Skeletal muscle satellite cell (primary cell): Measurements from ENCODE around the gene SPRED3.

Experiments
- H3K27me3 ChIP-seq: 2 replicates; pipeline ENCODE4 v1.7.0; 2013; ENCODE audit warnings: low read length; ENCODE audit not compliant: control insufficient read depth, insufficient read depth
- H3K36me3 ChIP-seq: 2 replicates; pipeline ENCODE4 v1.7.0; 2013; ENCODE audit warnings: mild to moderate bottlenecking, control low read depth, low read length; ENCODE audit not compliant: insufficient read depth
- H3K4me1 ChIP-seq: 2 replicates; pipeline ENCODE4 v1.7.0; 2013; ENCODE audit warnings: low read length; ENCODE audit not compliant: control insufficient read depth, insufficient read depth
- H3K4me2 ChIP-seq: 2 replicates; pipeline ENCODE4 v1.7.0; 2013; ENCODE audit warnings: mild to moderate bottlenecking, low read length
- H3K4me3 ChIP-seq: 2 replicates; pipeline ENCODE4 v1.7.0; 2013; ENCODE audit warnings: low read length
- H3K9ac ChIP-seq: 2 replicates; pipeline ENCODE4 v1.7.0; 2013; ENCODE audit warnings: mild to moderate bottlenecking, low read depth, low read length, moderate library complexity
- H3K9me3 ChIP-seq: replicated peaks from 2 replicates; pipeline ENCODE4 v1.7.0; 2013; ENCODE audit warnings: mild to moderate bottlenecking, control low read depth, low read length

The SPRED3 gene

DNA sequence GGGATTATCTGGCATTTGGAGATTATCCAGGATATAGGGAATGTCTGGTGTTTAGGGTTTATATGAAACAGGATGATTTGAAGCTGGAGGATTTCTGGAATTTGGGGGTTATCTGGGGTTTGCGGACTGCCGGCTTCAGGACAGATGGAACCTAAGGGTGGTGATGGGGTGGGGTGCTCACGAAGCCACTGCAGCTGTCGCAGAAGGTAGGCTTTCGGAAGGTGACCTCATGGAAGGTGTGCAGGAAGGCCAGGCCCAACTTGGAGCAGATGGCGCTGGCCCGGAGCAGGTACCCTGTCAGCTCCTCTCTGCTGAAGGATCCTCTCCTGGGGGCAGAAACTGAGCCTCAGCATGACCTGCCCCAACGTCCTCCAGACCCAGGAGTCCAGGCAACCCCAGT lies 24.0 kb downstream of the SPRED3 start:
- Histone ChIP-seq H3K9ac (no peak overlapping the region), H3K36me3 (no peaks in the 10 kb centered on the region), H3K4me3 (no peak overlapping the region), H3K4me1 (no peaks in the 10 kb centered on the region), H3K4me2 (no peak overlapping the region), H3K9me3 (no peaks in the 10 kb centered on the region), H3K27me3 (peaks cover 8% of the 10 kb centered on the region)

DNA sequence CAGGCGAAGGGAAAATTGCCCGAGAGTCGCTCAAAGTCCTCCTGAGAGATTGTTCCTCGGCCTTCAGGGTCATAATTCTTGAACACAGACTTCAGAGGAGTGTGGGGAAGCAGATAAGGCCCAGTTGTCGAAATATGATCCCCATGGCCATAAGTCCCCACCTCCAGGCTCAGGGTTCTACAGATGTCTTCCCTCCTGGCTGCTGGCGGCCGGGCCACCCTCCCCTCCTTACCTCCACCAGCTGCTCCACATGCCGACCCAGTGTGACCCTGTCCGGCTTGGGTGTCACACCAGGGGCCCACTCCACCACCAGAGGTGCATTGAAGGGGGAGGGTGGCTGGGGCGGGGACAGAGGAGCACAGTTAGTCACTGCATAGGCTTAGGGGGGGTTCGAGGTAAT lies 24.5 kb downstream of the SPRED3 start:
- no peaks in the 10 kb centered on the region for H3K36me3 ChIP-seq
- no peak overlapping the region for H3K9ac ChIP-seq
- peaks cover 11% of the 10 kb centered on the region for H3K27me3 ChIP-seq
- H3K4me2 ChIP-seq: no peak overlapping the region
- H3K9me3 ChIP-seq: no peaks in the 10 kb centered on the region
- no peak overlapping the region for H3K4me3 ChIP-seq
- H3K4me1 ChIP-seq: no peaks in the 10 kb centered on the region

DNA sequence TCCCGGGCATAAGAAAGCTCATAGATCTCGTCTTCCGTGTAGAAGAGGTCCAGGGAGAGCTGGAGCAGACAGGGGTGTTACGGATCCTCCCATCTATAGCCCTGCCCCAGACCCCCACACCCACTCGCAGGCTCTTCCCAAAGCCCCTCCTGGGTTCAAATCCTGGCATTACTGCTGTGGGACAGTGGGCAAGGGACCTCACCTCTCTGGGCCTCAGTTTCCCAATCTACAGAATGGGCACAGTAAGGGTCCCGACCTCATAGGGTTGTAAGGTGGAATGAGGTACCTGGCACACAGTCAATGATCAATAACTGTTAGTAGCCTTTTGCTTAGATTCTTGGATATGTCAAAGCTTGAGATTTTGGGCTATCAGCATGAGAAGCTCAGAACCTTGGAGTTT lies 24.9 kb downstream of the SPRED3 start:
- Histone ChIP-seq H3K27me3 (peaks cover 11% of the 10 kb centered on the region), H3K9me3 (no peaks in the 10 kb centered on the region), H3K4me3 (no peak overlapping the region), H3K9ac (no peak overlapping the region), H3K4me1 (no peaks in the 10 kb centered on the region), H3K4me2 (no peak overlapping the region), H3K36me3 (no peaks in the 10 kb centered on the region)

DNA sequence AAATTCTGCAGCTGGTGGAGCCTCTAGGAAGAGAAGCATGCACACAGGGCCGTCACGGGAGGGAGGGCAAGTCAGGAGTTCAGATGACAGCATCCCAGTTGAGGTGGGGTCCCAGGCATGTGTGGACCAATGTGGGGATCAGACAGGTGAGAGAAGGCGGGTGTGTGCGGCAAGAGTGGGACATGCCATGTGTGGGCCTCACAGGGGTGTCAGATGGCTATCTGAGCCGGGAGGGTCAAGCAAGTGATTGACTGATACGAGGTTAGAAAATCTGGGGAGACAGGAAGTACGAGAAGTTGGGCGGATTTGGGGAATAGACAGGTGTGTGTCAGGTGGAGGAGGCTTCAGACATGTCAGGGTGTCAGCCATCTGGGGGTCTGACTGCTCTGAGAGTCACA lies 28.6 kb downstream of the SPRED3 start:
- no peaks in the 10 kb centered on the region for H3K4me1 ChIP-seq
- no peaks in the 10 kb centered on the region for H3K36me3 ChIP-seq
- peaks cover 14% of the 10 kb centered on the region for H3K27me3 ChIP-seq
- H3K9me3 ChIP-seq: no peaks in the 10 kb centered on the region
- H3K4me2 ChIP-seq: no peak overlapping the region
- no peak overlapping the region for H3K4me3 ChIP-seq
- no peak overlapping the region for H3K9ac ChIP-seq

DNA sequence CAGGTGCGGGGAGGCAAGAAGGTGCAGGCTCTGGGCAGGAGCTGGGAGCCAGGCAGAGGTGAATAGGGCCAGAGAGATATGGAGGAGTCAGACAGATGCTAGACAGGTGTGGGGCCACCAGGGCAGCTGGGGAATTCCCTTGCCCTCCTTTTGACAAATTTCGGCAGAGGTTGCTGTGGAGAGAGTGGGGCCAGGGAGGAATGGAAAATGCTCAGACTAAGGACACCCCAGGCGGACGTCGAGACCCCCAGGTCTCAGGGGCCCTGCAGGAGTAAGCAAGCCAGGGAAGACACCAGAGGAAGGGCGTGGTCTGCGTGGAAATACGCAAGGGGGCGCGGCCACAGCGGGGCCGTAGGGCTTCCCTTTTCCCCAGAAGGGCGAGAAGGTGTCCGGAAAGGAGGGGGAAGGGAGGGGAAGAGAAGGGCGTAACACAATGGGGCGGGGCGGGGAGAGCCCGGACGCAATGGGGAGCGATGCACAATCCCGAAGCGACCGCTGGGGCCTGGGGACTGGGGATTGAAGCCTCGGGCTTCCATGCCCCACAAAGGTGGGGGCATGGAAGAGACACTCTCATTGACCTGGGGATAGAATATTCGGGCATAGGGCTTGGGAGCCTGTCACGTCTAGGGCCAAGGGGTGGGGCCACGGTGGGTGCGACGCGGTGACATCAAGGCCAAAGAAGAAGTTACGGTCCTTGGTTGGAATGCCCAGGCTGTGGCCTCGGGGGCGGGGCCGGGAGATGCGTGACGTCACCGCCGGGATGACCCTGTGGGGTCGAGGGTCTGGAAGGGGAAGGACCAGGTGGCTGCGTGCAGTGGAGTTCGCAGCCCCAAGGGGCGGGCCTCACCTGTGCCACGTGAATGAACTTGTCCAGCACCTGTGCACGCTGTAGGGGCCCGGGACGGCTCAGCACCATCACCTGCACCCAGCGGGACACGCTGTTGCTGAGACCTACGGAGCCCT lies 29.3 kb downstream of the SPRED3 start:
- no peaks in the 10 kb centered on the region for H3K9me3 ChIP-seq
- no peaks in the 10 kb centered on the region for H3K4me1 ChIP-seq
- H3K4me2 ChIP-seq: peak overlapping the region; percentile 44
- no peak overlapping the region for H3K9ac ChIP-seq
- no peaks in the 10 kb centered on the region for H3K36me3 ChIP-seq
- peaks cover 16% of the 10 kb centered on the region for H3K27me3 ChIP-seq
- H3K4me3 ChIP-seq: no peak overlapping the region

DNA sequence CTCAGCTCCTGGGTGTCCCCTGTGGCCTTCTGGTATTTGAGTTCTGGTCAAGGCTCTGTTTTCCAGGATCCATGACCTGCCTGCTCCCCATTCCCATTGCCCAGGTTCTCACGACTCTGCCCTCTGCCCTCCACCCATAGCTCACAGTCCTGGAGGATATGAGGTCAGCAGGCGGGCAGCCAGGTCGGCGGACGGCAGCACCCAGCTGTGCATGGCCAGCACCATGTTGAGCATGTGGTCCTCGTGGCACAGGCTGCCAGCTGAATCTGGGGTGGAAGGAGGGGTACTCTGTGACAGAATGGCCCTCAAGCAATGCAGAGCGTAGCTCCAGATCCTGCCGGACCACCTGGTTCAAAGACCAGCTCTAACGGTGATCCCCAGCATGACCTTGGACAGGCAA lies 32.4 kb downstream of the SPRED3 start:
- no peaks in the 10 kb centered on the region for H3K4me1 ChIP-seq
- H3K36me3 ChIP-seq: no peaks in the 10 kb centered on the region
- no peak overlapping the region for H3K4me3 ChIP-seq
- no peaks in the 10 kb centered on the region for H3K9me3 ChIP-seq
- H3K9ac ChIP-seq: no peak overlapping the region
- no peak overlapping the region for H3K4me2 ChIP-seq
- peaks cover 18% of the 10 kb centered on the region for H3K27me3 ChIP-seq

DNA sequence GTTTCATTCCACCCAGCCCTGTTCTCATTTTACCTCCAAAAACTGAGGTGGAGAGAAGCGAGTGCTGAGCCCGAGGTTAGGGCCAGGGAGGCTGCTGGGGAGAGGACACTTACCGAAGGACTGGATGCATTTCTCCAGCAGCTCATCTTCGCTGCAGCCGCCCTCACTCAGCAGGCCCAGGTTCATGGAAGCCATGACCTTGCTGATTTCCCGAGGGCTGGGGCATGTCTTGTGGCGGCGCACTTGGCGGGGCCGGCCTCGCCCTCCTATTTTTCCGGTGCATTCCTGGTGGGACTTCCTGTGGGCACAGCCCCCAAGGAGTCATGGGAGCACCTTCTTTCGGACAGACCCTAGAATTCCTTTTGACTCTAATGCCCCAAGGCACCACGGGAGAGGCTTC lies 33.4 kb downstream of the SPRED3 start:
- Histone ChIP-seq H3K4me3 (no peak overlapping the region), H3K36me3 (no peaks in the 10 kb centered on the region), H3K4me1 (no peaks in the 10 kb centered on the region)

DNA sequence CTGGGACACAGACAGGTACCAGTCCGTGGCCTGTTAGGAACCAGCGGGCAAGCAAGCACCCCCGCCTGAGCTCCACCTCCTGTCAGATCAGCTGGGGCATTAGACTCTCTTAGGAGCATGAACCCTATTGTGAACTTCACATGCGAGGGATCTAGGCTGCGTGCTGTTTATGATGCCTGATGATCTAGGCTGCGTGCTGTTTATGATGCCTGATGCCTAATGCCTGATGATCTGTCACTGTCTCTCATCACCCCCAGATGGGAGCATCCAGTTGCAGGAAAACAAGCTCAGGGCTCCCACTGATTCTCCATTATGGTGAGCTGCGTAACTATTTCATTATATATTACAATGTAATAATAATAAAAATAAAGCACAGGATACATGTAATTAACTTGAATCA lies 33.9 kb downstream of the SPRED3 start:
- no peaks in the 10 kb centered on the region for H3K4me1 ChIP-seq
- no peak overlapping the region for H3K4me3 ChIP-seq
- peaks cover 10% of the 10 kb centered on the region for H3K27me3 ChIP-seq
- H3K4me2 ChIP-seq: no peak overlapping the region
- no peaks in the 10 kb centered on the region for H3K36me3 ChIP-seq
- no peaks in the 10 kb centered on the region for H3K9me3 ChIP-seq
- H3K9ac ChIP-seq: no peak overlapping the region

More for the DNA sequence above, 33.4 kb downstream of the SPRED3 start:
- H3K4me2 ChIP-seq: no peak overlapping the region
- H3K27me3 ChIP-seq: peaks cover 14% of the 10 kb centered on the region
- no peak overlapping the region for H3K9ac ChIP-seq
- H3K9me3 ChIP-seq: no peaks in the 10 kb centered on the region

DNA sequence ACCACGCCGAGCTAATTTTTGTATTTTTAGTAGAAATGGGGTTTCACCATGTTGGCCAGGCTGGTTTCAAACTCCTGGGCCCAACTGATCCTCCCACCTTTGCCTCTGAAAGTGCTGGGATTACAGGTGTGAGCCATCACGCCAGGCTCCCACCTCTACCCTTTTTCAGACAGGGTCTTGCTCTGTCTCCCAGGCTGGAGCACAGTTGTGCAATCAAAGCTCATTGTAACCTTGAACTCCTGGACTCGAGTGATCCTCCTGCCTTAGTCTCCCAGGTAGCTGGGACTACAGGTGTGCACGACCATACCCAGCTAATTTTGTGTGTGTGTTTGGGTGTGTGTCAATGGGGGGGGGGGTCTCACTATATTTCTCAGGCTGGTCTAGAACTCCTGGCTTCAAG lies 35.8 kb downstream of the SPRED3 start:
- Histone ChIP-seq H3K9me3 (no peaks in the 10 kb centered on the region), H3K4me1 (no peaks in the 10 kb centered on the region), H3K27me3 (peaks cover 10% of the 10 kb centered on the region), H3K4me2 (no peak overlapping the region), H3K4me3 (no peak overlapping the region), H3K9ac (no peak overlapping the region), H3K36me3 (no peaks in the 10 kb centered on the region)

DNA sequence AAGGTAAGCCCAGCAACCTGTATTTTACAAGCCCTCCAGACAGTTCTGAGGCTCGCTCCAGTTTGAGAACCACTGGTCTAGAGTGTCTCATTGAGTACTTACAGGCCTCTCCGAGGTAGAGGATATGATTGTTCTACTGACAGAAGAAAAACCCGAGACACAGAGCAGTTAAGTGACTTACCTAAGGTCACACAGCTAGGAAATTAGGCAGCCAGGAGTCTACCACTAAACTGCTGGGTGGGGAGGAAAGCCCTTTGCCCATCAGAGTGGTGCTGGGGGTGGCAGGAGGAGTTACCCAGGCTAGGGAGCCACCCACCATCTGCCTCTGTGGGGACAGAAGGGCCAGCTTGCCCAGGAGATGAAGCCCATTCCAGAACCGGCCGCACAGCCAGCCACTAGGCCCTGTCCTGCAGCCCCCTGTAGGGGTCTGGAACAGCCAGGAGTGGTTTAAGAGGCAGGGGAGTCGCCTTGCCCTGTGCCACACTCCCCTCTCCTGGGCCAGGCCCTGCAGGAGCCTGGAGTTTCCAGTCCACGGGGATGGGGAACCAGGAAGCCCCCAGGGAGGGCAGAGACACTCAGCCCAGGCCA lies 36.8 kb downstream of the SPRED3 start:
- Histone ChIP-seq H3K4me1 (no peaks in the 10 kb centered on the region), H3K36me3 (no peaks in the 10 kb centered on the region), H3K27me3 (peaks cover 13% of the 10 kb centered on the region), H3K4me3 (no peak overlapping the region), H3K4me2 (no peak overlapping the region), H3K9me3 (no peaks in the 10 kb centered on the region), H3K9ac (no peak overlapping the region)

DNA sequence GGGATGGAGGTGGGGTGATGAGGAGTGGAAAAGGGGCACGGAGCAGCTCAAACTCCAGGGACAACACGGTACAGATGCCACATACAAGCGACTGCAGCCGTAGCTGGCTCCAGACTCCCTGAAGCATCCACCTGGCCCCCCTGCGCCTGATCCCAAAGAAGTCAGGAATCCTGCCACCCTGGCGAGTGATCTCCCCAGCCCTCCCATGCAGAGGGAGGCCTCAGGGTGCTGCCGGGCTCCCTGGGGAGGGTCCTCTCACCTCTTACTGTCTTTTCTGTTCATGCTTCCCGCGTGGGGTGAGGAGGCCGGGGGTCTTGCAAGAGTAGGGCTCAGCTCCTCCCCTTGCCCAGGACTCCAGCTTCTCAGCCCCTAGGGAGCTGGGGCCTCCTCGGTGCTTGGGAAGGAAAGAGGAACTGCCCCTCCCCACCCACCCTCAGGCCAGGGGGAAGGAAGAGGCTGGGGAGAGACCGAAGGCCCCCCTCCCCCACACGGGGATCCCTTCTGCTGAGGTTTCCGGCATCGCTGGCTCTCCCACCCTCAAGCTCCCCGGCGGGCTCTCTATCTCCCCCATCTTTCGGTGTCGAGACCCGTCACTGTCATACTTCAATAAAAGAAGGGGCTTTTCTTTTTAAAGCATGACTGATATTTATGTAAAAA lies 37.4 kb downstream of the SPRED3 start, which contains the start of gene RASGRP4:
RASGRP4 (minus strand) TSS at position 410 of the 657 bp plus-strand sequence; CDS start at position 282, 128 bp downstream.
- Histone ChIP-seq H3K36me3 (no peaks in the 10 kb centered on the region), H3K4me1 (no peaks in the 10 kb centered on the region), H3K9ac (no peak within 1 kb of the TSS), H3K9me3 (no peaks in the 10 kb centered on the region), H3K27me3 (peaks cover 15% of the 10 kb centered on the region), H3K4me2 (no peak within 1 kb of the TSS), H3K4me3 (no peak within 1 kb of the TSS)
